Activated T-cell treated with anti-CD3 and anti-CD28 coated beads, Interleukin-2, amount 50 U/mL, for 72 hours (primary cell): ENCODE results near the gene QTRT2. TPM values are rescaled to one million over a fixed set of nuclear protein-coding genes. Genes with fewer than 3 reads are reported as not detected.

Source experiments
- ATAC-seq, 2 donors: fragments of 150-1000 bp; cut with Tn5 transposase; replicated peaks in 1 of 2; 2 replicates each; pipeline ENCODE4 v1.10.0; 2021; ENCODE audit warnings: moderate library complexity in 2 of 2, mild to moderate bottlenecking in 1 of 2
- DNase-seq, 2 donors: peaks; one replicate each; pipeline ENCODE4 v3.0.0; 2021 to 2022; ENCODE audit warnings: mixed read lengths in 1 of 2
- H3K27ac Mint-ChIP-seq: one replicate; pipeline ENCODE4 v1.8.0; 2022; ENCODE audit warnings: mild to moderate bottlenecking, moderate library complexity, mixed read lengths
- H3K27me3 Mint-ChIP-seq: one replicate; pipeline ENCODE4 v1.8.0; 2022; ENCODE audit warnings: low read depth, mixed read lengths
- H3K36me3 Mint-ChIP-seq, 2 donors: one replicate each; pipeline ENCODE4 v1.8.0; 2022; ENCODE audit warnings: mixed read lengths in 2 of 2, mild to moderate bottlenecking in 1 of 2; ENCODE audit not compliant: insufficient read depth in 2 of 2
- H3K4me1 Mint-ChIP-seq: one replicate; pipeline ENCODE4 v1.8.0; 2022; ENCODE audit warnings: low read depth, mixed read lengths
- H3K4me3 Mint-ChIP-seq, 2 donors: one replicate each; pipeline ENCODE4 v1.8.0; 2022; ENCODE audit warnings: mild to moderate bottlenecking in 2 of 2, mixed read lengths in 2 of 2, moderate library complexity in 2 of 2
- H3K9me3 Mint-ChIP-seq, 2 donors: one replicate each; pipeline ENCODE4 v1.8.0; 2022; ENCODE audit warnings: mixed read lengths in 2 of 2
- total RNA-seq, 2 donors: library from RNA; stranded (reverse); gene quantifications; one replicate each; pipeline ENCODE4 v1.2.3, GENCODE V29; 2022

QTRT2 gene
- total RNA-seq, result 10 to 100 TPM; 23.8 to 27.5 TPM

- Mint-ChIP-seq H3K4me1 (peaks cover 58% of the 10 kb centered on the region), H3K9me3 (no peaks in the 10 kb centered on the region), H3K4me3 (peak within 1 kb of the TSS; percentile 89 to 95)
These were observed at the start of gene QTRT2, which contains the start of gene CCDC191 for GRCh38 chr3:114056130-114057010. TSS of gene QTRT2 (plus strand) at chr3:114056737. CDS start at chr3:114065258, 8,521 bp downstream. TSS of gene CCDC191 (minus strand) at chr3:114056526. CDS start at chr3:114056466, 60 bp downstream.

GRCh38 chr3:114011059-114011797, 45.3 kb upstream of the QTRT2 start:
- no peak overlapping the region for H3K4me3 Mint-ChIP-seq
- no peaks in the 10 kb centered on the region for H3K27me3 Mint-ChIP-seq
- no peak overlapping the region for H3K27ac Mint-ChIP-seq
- H3K9me3 Mint-ChIP-seq, result no peaks in the 10 kb centered on the region
- DNase-seq (no peak), ATAC-seq (no peak)
- no peaks in the 10 kb centered on the region for H3K4me1 Mint-ChIP-seq
- H3K36me3 Mint-ChIP-seq, result no peaks in the 10 kb centered on the region

More at GRCh38 chr3:114056130-114057010, at the start of gene QTRT2, which contains the start of gene CCDC191:
- peak within 1 kb of the TSS; percentile 84 for H3K27ac Mint-ChIP-seq
- no peaks in the 10 kb centered on the region for H3K27me3 Mint-ChIP-seq
- ATAC-seq (peak; percentile 97 to 98), DNase-seq (peak; percentile 97 to 98)
- peaks cover 4 to 10% of the 10 kb centered on the region in 2 donors for H3K36me3 Mint-ChIP-seq

- no peaks in the 10 kb centered on the region for H3K9me3 Mint-ChIP-seq
- no peak overlapping the region for H3K4me3 Mint-ChIP-seq
- ATAC-seq (no peak), DNase-seq (no peak)
- H3K4me1 Mint-ChIP-seq, result no peaks in the 10 kb centered on the region
- H3K36me3 Mint-ChIP-seq, result no peaks in the 10 kb centered on the region
- H3K27ac Mint-ChIP-seq, result no peak overlapping the region
- no peaks in the 10 kb centered on the region for H3K27me3 Mint-ChIP-seq
These were observed 42.3 kb upstream of the QTRT2 start for GRCh38 chr3:114014211-114014610.

GRCh38 chr3:114019486-114019885, 37.1 kb upstream of the QTRT2 start:
- DNase-seq (no peak), ATAC-seq (no peak)
- Mint-ChIP-seq H3K4me1 (peaks cover 14% of the 10 kb centered on the region), H3K4me3 (no peak overlapping the region), H3K9me3 (no peaks in the 10 kb centered on the region), H3K27ac (no peak overlapping the region), H3K36me3 (no peaks in the 10 kb centered on the region), H3K27me3 (no peaks in the 10 kb centered on the region)

- Mint-ChIP-seq H3K36me3 (no peaks in the 10 kb centered on the region), H3K4me3 (no peak overlapping the region), H3K4me1 (peaks cover 14% of the 10 kb centered on the region), H3K9me3 (no peaks in the 10 kb centered on the region), H3K27me3 (no peaks in the 10 kb centered on the region), H3K27ac (no peak overlapping the region)
- ATAC-seq (peak; percentile 31 to 58), DNase-seq (no peak)
These were observed 35.6 kb upstream of the QTRT2 start for GRCh38 chr3:114020907-114021306.

- ATAC-seq (no peak), DNase-seq (no peak)
- Mint-ChIP-seq H3K36me3 (no peaks in the 10 kb centered on the region), H3K4me1 (peaks cover 14% of the 10 kb centered on the region), H3K9me3 (no peaks in the 10 kb centered on the region), H3K27me3 (no peaks in the 10 kb centered on the region), H3K4me3 (no peak overlapping the region), H3K27ac (no peak overlapping the region)
These were observed 34.3 kb upstream of the QTRT2 start for GRCh38 chr3:114022145-114022802.

GRCh38 chr3:114025451-114025850, 31.1 kb upstream of the QTRT2 start:
- H3K27ac Mint-ChIP-seq, result no peak overlapping the region
- H3K4me1 Mint-ChIP-seq, result peaks cover 14% of the 10 kb centered on the region
- no peak overlapping the region for H3K4me3 Mint-ChIP-seq
- no peaks in the 10 kb centered on the region for H3K36me3 Mint-ChIP-seq
- no peaks in the 10 kb centered on the region for H3K9me3 Mint-ChIP-seq
- H3K27me3 Mint-ChIP-seq, result no peaks in the 10 kb centered on the region
- DNase-seq (no peak), ATAC-seq (no peak)

GRCh38 chr3:114026331-114026730, 30.2 kb upstream of the QTRT2 start:
- Mint-ChIP-seq H3K4me1 (peaks cover 7% of the 10 kb centered on the region), H3K36me3 (no peaks in the 10 kb centered on the region), H3K27me3 (no peaks in the 10 kb centered on the region), H3K9me3 (no peaks in the 10 kb centered on the region), H3K4me3 (no peak overlapping the region), H3K27ac (no peak overlapping the region)
- no peak for ATAC-seq
- no peak for DNase-seq

- peaks cover 0 to 2% of the 10 kb centered on the region in 2 donors for H3K9me3 Mint-ChIP-seq
- ATAC-seq (no peak), DNase-seq (no peak)
- no peaks in the 10 kb centered on the region for H3K27me3 Mint-ChIP-seq
- no peak overlapping the region for H3K27ac Mint-ChIP-seq
- peaks cover 0 to 2% of the 10 kb centered on the region in 2 donors for H3K36me3 Mint-ChIP-seq
- no peak overlapping the region for H3K4me3 Mint-ChIP-seq
- H3K4me1 Mint-ChIP-seq, result no peaks in the 10 kb centered on the region
These were observed 22.8 kb upstream of the QTRT2 start for GRCh38 chr3:114033721-114034120.

- H3K9me3 Mint-ChIP-seq, result peaks cover 0 to 2% of the 10 kb centered on the region in 2 donors
- H3K27me3 Mint-ChIP-seq, result no peaks in the 10 kb centered on the region
- no peak overlapping the region for H3K4me3 Mint-ChIP-seq
- H3K36me3 Mint-ChIP-seq, result peaks cover 1 to 2% of the 10 kb centered on the region in 2 donors
- no peak for ATAC-seq
- H3K27ac Mint-ChIP-seq, result no peak overlapping the region
- no peaks in the 10 kb centered on the region for H3K4me1 Mint-ChIP-seq
- no peak for DNase-seq
These were observed 22.3 kb upstream of the QTRT2 start for GRCh38 chr3:114034211-114034610.

- no peak for DNase-seq
- no peak for ATAC-seq
- Mint-ChIP-seq H3K36me3 (peaks cover 1 to 2% of the 10 kb centered on the region in 2 donors), H3K27ac (no peak overlapping the region), H3K27me3 (no peaks in the 10 kb centered on the region), H3K4me3 (no peak overlapping the region), H3K4me1 (no peaks in the 10 kb centered on the region), H3K9me3 (peaks cover 0 to 2% of the 10 kb centered on the region in 2 donors)
These were observed 21.6 kb upstream of the QTRT2 start for GRCh38 chr3:114034787-114035545.

- Mint-ChIP-seq H3K4me1 (no peaks in the 10 kb centered on the region), H3K4me3 (no peak overlapping the region), H3K27me3 (no peaks in the 10 kb centered on the region), H3K9me3 (peaks cover 0 to 2% of the 10 kb centered on the region in 2 donors), H3K36me3 (peaks cover 1 to 2% of the 10 kb centered on the region in 2 donors), H3K27ac (no peak overlapping the region)
- ATAC-seq (no peak), DNase-seq (no peak)
These were observed 20.6 kb upstream of the QTRT2 start for GRCh38 chr3:114035896-114036295.
